Gastrocnemius medialis (tissue), 4 donors: Measurements from ENCODE around the gene NLRX1.

Experiments used
- POLR2A ChIP-seq, 2 donors: fragments of 450-650 bp; IDR thresholded peaks; one replicate each; pipeline ENCODE4 v1.6.1; 2017; ENCODE audit warnings: antibody characterized with exemption in 2 of 2, mild to moderate bottlenecking in 2 of 2, moderate library complexity in 2 of 2
- TF ChIP-seq, protein P1 (sequence below), 5 experiments: fragments of 450-650 bp in 3 of 5; fragments of 200-600 bp in 2 of 5; sonication (generic) in 2 of 5; IDR thresholded peaks in 4 of 5; conservative IDR thresholded peaks in 1 of 5; 1 replicate in 4 of 5; 2 replicates in 1 of 5; pipeline ENCODE4 v1.5.1; 2016 to 2019; ENCODE audit warnings: antibody characterized with exemption in 5 of 5, mild to moderate bottlenecking in 3 of 5, moderate library complexity in 3 of 5

DNA sequence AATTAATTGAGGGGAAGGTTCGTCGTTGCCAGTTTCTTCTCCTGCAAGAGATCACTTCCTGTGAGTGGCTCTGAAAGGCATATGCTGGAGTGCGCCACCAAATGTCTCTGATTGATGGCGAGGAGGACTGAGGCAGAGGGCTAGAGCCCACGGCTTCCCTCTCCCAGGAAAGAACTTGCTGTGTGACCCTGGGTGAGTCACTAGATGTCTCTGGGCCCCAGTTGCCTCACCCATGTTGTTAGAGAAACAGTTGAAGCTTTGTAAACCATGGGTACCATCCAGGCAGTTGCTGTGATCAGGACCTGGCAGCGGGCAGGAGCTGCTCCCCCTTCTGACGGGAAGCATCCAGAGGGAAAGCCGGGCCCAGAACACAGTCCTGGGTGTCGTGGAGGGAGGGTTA, 16.5 kb upstream of the NLRX1 start:
- TF ChIP-seq, protein P1, sequence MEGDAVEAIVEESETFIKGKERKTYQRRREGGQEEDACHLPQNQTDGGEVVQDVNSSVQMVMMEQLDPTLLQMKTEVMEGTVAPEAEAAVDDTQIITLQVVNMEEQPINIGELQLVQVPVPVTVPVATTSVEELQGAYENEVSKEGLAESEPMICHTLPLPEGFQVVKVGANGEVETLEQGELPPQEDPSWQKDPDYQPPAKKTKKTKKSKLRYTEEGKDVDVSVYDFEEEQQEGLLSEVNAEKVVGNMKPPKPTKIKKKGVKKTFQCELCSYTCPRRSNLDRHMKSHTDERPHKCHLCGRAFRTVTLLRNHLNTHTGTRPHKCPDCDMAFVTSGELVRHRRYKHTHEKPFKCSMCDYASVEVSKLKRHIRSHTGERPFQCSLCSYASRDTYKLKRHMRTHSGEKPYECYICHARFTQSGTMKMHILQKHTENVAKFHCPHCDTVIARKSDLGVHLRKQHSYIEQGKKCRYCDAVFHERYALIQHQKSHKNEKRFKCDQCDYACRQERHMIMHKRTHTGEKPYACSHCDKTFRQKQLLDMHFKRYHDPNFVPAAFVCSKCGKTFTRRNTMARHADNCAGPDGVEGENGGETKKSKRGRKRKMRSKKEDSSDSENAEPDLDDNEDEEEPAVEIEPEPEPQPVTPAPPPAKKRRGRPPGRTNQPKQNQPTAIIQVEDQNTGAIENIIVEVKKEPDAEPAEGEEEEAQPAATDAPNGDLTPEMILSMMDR (IDR thresholded peaks at IDR 0.05 in 4 of 5, conservative IDR thresholded peaks at IDR 0.05 in 1 of 5): no peak
- no peak for TF ChIP-seq POLR2A (IDR thresholded peaks at IDR 0.05)
